HepG2 (cell line): ENCODE measurements around the gene PYURF.

Experiments
- KDM5A ChIP-seq: fragments of 200-600 bp; sonication (generic); IDR thresholded peaks from 2 replicates; pipeline ENCODE4 v1.7.0; 2018; ENCODE audit warnings: antibody characterized with exemption, mild to moderate bottlenecking, low read length, borderline replicate concordance
- SMAD1 ChIP-seq: sonication (generic); formaldehyde crosslinking; IDR thresholded peaks from 2 replicates; pipeline ENCODE4 v1.4.0; 2020; ENCODE audit warnings: missing genetic modification reagents, low read depth, mild to moderate bottlenecking, borderline replicate concordance
- TP53 ChIP-seq: sonication (generic); formaldehyde crosslinking; conservative IDR thresholded peaks from 2 replicates; pipeline ENCODE4 v1.4.0; 2020; ENCODE audit warnings: missing genetic modification reagents
- ZNF207 ChIP-seq: fragments of 450-650 bp; IDR thresholded peaks from 2 replicates; pipeline ENCODE4 v1.6.1; 2016; ENCODE audit warnings: antibody characterized with exemption, borderline replicate concordance
- ZNF234 ChIP-seq: sonication (generic); formaldehyde crosslinking; conservative IDR thresholded peaks from 2 replicates; pipeline ENCODE4 v1.5.1; 2020; ENCODE audit warnings: mild to moderate bottlenecking, missing genetic modification reagents
- ZNF260 ChIP-seq: sonication (generic); formaldehyde crosslinking; IDR thresholded peaks from 2 replicates; pipeline ENCODE4 v1.4.0; 2020; ENCODE audit warnings: missing genetic modification reagents, low read depth, mild to moderate bottlenecking, borderline replicate concordance
- ZNF547 ChIP-seq: sonication (generic); formaldehyde crosslinking; IDR thresholded peaks from 2 replicates; pipeline ENCODE4 v1.5.1; 2020; ENCODE audit warnings: mild to moderate bottlenecking, missing genetic modification reagents
- ZNF557 ChIP-seq: sonication (generic); formaldehyde crosslinking; IDR thresholded peaks from 2 replicates; pipeline ENCODE4 v1.4.0; 2020; ENCODE audit warnings: missing genetic modification reagents
- ZNF777 ChIP-seq: sonication (generic); formaldehyde crosslinking; IDR thresholded peaks from 2 replicates; pipeline ENCODE4 v1.4.0; 2020; ENCODE audit warnings: missing genetic modification reagents
- TF ChIP-seq, protein P1 (sequence below): sonication (generic); formaldehyde crosslinking; IDR thresholded peaks from 2 replicates; pipeline ENCODE4 v1.4.0; 2020; ENCODE audit warnings: mild to moderate bottlenecking, missing genetic modification reagents
- TF ChIP-seq, protein P2 (sequence below), 2 experiments: sonication (generic) in 1 of 2; formaldehyde crosslinking in 1 of 2; IDR thresholded peaks; 2 replicates each; pipeline versions ENCODE4 v1.5.1 to v1.6.1; 2011 to 2020; ENCODE audit warnings: borderline replicate concordance in 1 of 2, low read depth in 1 of 2, low read length in 1 of 2, mild to moderate bottlenecking in 1 of 2, missing genetic modification reagents in 1 of 2, moderate library complexity in 1 of 2
- TF ChIP-seq, protein P3 (sequence below): sonication (generic); formaldehyde crosslinking; IDR thresholded peaks from 2 replicates; pipeline ENCODE4 v1.5.0; 2020; ENCODE audit warnings: mild to moderate bottlenecking, missing genetic modification reagents, moderate library complexity
- TF ChIP-seq, protein P4 (sequence below), 2 experiments: IDR thresholded peaks; 2 replicates each; pipeline ENCODE4 v1.6.1; 2011 to 2012; ENCODE audit warnings: low read length in 2 of 2, borderline replicate concordance in 1 of 2, low read depth in 1 of 2, mild to moderate bottlenecking in 1 of 2, moderate library complexity in 1 of 2

DNA sequence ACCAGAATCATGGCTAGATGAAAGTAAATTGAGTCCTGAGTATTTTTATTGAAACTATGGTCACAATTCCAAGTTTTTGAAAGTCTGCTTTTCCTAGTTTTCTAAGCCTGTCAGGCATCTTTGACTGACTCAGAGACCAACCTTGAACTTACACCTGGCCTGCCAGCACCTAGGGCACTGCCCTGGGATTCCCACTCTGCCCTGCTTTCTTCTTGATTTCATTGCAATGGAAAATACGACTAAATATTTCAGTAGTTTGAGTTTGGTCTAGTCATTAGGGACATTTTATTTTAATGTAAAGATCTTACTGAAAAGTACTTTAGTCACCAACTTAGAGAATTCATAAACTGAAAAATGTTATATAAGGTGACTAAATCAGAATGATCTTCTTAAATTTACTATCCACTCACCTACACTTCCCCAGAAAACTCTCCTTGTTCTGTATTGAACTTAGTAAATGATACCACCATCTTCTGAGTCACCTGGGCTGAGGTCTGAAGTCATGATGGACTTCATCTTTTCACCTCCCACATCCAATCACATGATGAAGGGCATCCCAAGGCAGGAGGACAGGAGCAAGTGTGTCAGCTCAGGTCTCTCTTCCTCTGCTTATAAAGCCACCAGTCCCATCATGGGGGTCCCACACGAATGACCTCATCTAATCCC is 11.6 kb upstream of the PYURF start:
- TF ChIP-seq TP53 (no peak), KDM5A (no peak), ZNF557 (CRISPR knock-in tag) (no peak), ZNF547 (CRISPR knock-in tag) (no peak), SMAD1 (no peak), ZNF234 (no peak), ZNF207 (no peak), ZNF777 (CRISPR knock-in tag) (no peak), ZNF260 (no peak)
- TF ChIP-seq, protein P1, sequence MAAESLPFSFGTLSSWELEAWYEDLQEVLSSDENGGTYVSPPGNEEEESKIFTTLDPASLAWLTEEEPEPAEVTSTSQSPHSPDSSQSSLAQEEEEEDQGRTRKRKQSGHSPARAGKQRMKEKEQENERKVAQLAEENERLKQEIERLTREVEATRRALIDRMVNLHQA = no peak
- TF ChIP-seq, protein P2, sequence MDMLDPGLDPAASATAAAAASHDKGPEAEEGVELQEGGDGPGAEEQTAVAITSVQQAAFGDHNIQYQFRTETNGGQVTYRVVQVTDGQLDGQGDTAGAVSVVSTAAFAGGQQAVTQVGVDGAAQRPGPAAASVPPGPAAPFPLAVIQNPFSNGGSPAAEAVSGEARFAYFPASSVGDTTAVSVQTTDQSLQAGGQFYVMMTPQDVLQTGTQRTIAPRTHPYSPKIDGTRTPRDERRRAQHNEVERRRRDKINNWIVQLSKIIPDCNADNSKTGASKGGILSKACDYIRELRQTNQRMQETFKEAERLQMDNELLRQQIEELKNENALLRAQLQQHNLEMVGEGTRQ (IDR thresholded peaks at IDR 0.05; ENCODE audit: low read depth, low read length) = no peak
- TF ChIP-seq, protein P2 (CRISPR knock-in tag; IDR thresholded peaks at IDR 0.05; ENCODE audit: borderline replicate concordance) = no peak
- TF ChIP-seq, protein P3, sequence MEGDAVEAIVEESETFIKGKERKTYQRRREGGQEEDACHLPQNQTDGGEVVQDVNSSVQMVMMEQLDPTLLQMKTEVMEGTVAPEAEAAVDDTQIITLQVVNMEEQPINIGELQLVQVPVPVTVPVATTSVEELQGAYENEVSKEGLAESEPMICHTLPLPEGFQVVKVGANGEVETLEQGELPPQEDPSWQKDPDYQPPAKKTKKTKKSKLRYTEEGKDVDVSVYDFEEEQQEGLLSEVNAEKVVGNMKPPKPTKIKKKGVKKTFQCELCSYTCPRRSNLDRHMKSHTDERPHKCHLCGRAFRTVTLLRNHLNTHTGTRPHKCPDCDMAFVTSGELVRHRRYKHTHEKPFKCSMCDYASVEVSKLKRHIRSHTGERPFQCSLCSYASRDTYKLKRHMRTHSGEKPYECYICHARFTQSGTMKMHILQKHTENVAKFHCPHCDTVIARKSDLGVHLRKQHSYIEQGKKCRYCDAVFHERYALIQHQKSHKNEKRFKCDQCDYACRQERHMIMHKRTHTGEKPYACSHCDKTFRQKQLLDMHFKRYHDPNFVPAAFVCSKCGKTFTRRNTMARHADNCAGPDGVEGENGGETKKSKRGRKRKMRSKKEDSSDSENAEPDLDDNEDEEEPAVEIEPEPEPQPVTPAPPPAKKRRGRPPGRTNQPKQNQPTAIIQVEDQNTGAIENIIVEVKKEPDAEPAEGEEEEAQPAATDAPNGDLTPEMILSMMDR (CRISPR knock-in tag) = no peak
- TF ChIP-seq, protein P4, sequence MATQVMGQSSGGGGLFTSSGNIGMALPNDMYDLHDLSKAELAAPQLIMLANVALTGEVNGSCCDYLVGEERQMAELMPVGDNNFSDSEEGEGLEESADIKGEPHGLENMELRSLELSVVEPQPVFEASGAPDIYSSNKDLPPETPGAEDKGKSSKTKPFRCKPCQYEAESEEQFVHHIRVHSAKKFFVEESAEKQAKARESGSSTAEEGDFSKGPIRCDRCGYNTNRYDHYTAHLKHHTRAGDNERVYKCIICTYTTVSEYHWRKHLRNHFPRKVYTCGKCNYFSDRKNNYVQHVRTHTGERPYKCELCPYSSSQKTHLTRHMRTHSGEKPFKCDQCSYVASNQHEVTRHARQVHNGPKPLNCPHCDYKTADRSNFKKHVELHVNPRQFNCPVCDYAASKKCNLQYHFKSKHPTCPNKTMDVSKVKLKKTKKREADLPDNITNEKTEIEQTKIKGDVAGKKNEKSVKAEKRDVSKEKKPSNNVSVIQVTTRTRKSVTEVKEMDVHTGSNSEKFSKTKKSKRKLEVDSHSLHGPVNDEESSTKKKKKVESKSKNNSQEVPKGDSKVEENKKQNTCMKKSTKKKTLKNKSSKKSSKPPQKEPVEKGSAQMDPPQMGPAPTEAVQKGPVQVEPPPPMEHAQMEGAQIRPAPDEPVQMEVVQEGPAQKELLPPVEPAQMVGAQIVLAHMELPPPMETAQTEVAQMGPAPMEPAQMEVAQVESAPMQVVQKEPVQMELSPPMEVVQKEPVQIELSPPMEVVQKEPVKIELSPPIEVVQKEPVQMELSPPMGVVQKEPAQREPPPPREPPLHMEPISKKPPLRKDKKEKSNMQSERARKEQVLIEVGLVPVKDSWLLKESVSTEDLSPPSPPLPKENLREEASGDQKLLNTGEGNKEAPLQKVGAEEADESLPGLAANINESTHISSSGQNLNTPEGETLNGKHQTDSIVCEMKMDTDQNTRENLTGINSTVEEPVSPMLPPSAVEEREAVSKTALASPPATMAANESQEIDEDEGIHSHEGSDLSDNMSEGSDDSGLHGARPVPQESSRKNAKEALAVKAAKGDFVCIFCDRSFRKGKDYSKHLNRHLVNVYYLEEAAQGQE (IDR thresholded peaks at IDR 0.05; ENCODE audit: borderline replicate concordance in 1 of 2, low read depth in 1 of 2, low read length in 2 of 2) = no peak
